GM18951 (cell line): ENCODE measurements around the gene PCGF2.

Experiments used
- POLR2A ChIP-seq: IDR thresholded peaks from 4 replicates; pipeline ENCODE4 v1.6.1; 2011; ENCODE audit warnings: mild to moderate bottlenecking; ENCODE audit not compliant: insufficient read length, insufficient read depth; ENCODE audit errors: extremely low read depth
- in situ Hi-C: fragments of 300-500 bp; cut with MboI; formaldehyde crosslinking; loops from one replicate; pipeline ENCODE4 v1.12.0; 2022; ENCODE audit warnings: low sequenced_read_pairs, mixed read lengths, inconsistent platforms; ENCODE audit not compliant: unreplicated experiment

The PCGF2 gene

GRCh38 chr17:38748892-38749222 is 721 bp upstream of the PCGF2 start:
- in situ Hi-C loops, result loop anchor here (10.0 kb wide), 1 partner anchor 74 kb away; the partner anchor contains the start of gene EPOP
- no peak for TF ChIP-seq POLR2A

DNA sequence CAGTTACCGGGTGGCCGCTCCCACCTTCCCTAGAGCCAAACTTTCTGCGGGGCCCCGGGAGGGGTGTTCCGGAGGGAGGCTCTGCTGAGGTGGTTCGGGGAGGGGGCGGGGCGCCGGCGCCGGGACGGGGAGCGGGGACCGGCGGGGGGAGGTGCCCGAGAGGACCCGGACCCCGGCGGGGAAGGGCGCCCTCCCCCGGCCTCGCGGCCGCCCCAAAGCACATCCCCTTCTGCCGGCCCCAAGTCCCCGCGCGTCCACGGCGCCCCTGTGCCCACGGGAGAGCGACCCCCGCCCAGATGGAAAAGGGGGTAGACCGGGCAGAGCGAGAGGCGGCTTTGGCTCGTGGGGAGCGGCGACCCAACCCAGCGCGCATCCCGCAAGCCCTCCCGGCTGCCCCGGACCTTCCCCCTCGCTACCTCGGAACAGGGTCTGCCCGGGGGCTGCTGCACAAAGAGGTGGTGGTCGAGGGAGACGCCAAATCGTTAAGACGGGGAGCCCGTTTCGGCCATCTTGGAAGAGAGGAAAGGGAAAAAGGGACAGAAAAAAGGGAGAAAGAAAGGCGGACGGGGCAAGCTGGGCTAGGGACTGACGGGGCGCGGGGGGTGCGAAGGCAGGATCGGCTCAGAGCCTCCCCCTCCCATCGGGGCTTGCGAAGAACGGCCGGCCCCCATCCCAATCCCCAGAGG is 530 bp downstream of the PCGF2 start:
- TF ChIP-seq POLR2A, result no peak
- in situ Hi-C loops, result loop anchor here (10.0 kb wide), 1 partner anchor 73 kb away; the partner anchor contains the start of gene EPOP

DNA sequence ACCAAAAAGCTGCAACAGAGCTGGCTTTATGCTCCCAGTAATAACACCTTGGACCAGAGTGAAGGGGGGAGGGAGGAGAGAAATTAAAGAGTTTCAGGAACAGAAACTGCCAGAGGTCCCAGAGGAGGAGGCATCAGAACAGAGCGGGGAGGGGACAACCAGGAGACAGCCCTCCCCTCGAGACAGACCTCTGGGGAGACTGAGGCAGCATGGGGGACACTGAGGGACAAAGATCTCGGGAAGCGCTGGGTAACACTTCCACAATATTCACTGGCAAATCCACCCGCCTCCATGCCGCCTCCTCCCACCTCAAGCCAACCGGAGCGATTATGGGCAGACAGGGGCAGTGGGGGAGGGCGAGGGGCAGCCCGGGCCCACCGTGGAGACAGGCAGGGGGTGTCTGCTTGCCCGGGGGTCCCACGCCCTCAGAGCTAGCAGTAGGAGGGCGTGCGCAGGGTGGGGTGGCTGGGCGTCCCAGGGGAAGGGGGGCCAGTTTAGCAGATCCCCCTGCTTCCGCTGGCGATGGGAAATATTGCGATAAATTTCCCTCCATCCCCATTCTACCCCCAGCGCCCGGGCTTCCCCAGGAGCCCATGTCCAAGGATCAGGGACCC is 1.2 kb downstream of the PCGF2 start:
- in situ Hi-C loops, result loop anchor here (10.0 kb wide), 1 partner anchor 72 kb away; the partner anchor contains the start of gene EPOP

DNA sequence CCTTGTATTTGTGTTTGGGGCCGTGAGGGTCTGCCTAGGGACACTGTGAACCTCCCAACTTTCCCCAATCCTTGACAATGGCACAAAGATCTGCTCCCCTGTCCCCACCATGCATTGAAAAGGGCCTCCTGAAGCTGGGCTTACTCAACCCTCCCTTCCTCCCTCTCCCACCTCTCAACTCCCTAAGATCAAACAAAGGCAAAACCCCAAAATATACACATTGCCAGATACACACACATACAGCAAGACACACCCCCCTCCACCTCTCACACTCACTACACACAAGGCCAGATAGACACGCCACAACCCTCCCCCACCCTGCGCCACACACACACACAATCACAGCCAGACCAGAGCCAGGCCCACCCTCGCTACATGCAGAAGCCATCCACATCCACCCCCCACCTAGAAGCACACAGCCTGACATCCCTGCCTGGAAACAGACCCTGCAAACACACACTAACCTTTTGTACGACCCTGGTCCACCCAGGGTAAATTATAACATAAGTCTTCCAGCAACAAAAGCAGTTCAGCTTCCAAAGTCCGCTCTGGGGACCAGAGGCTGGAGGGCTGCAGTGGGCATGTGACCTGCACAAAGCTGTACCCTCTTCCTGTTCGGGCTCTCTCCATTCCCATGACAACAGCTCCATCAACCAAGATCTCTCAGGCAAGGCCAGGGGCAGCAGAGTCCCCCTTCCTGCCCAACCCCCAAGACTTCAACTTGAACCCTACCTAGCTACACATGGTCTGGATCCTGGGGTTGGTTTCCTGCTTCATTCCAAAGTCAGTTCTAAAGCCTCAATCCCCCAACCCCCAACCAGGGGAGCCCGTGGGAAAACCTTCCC is 1.9 kb downstream of the PCGF2 start:
- in situ Hi-C loops, result loop anchor here (10.0 kb wide), 1 partner anchor 71 kb away; the partner anchor contains the start of gene EPOP
- TF ChIP-seq POLR2A, result no peak

More for the DNA sequence above, 1.2 kb downstream of the PCGF2 start:
- TF ChIP-seq POLR2A, result no peak

DNA sequence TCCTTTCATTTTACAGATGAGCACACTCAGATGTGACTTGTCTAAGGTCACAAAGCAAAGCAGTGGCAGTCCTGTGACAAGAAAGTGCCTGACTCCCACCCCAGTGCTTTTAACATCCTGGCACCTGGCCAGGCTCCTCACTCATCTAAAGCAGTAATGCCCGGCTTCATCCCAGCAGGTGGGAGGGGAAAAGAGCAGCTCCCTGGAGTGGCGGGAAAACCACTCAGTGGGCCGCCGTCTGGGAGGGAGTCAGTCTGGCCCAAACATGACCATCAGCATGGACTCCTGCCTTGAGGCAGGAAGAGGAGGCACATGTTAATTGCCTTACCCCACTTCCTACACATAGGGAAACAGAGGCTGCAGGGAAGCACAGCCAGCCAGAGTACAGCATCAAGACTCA is 2.6 kb downstream of the PCGF2 start:
- no peak for TF ChIP-seq POLR2A
- in situ Hi-C loops, result loop anchor here (10.0 kb wide), 1 partner anchor 71 kb away; the partner anchor contains the start of gene EPOP

DNA sequence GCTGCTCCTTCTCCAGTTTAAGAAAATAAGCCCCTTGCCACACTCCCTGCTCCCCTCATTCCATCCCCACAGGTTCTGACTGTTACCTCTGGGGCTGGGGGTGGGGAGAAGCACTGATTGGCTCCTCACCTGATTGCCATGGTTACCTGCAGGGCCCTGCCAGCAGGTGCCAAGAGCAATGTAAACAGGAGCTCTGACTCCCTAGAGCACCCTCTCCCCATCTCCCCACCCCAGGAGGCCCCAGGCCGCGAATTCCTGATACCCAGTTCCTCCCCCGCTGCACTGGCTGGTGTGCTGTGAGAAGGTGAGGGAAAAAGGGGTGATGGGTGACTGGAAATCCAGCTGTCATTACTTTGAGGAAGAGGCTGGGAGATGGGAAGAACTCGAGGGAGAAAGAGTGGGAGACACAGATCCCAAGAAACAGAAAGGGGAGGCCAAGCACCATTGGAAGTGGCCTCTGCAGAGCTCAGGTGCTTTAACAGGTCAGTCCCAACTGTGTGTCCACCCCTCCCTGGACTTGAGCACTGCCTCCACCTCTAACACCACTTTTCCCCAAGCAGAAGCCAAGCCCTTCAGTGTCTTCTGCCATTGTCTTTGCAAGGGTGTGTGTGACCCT is 4.5 kb downstream of the PCGF2 start:
- in situ Hi-C loops, result loop anchor here (10.0 kb wide), 1 partner anchor 69 kb away; the partner anchor contains the start of gene EPOP

DNA sequence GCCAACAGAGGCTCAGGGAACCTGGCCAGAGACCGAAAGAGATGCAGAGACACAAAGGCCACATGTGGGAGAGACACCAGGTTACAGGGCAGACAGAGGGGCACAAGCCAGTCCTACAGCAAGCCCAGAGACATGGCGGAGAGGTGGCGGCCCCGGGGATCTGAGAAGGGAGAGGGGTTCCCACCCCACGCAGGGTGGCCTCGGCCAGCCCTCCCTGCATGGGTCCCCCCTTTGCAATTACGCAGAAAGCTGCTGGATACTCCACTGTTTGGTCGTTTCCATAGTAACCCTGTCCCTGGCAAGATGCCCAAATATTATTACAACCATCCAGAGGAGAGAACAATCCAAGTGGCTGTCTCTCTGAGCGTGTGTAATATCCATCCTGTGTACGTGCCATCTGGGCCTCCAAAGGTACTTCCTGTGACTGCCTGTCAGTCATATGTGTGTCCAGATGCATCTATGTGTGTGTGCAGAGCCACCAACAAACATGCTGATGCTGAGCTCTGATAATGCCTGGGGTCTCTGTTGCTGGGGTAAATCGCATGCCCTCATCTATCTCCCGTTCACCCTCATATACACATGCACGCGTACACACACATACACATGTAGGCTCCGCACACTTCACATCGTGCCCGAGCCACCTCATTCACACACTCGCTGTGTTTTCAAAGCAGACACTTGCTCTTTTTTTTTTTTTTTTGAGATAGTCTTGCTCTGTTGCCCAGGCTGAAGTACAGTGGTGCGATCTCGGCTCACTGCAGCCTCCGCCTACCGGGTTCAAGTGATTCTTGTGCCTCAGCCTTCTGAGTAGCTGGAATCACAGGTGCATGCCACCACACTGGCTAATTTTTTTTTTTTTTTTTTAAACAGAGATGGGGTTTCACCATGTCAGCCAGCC is 5.5 kb downstream of the PCGF2 start:
- TF ChIP-seq POLR2A, result no peak
- in situ Hi-C loops, result loop anchor here (10.0 kb wide), 1 partner anchor 68 kb away; the partner anchor contains the start of gene EPOP

More for the DNA sequence above, 4.5 kb downstream of the PCGF2 start:
- TF ChIP-seq POLR2A, result no peak

GRCh38 chr17:38741921-38742410 is 6.2 kb downstream of the PCGF2 start:
- in situ Hi-C loops, result loop anchor here (10.0 kb wide), 1 partner anchor 67 kb away; the partner anchor contains the start of gene EPOP
- TF ChIP-seq POLR2A, result no peak

DNA sequence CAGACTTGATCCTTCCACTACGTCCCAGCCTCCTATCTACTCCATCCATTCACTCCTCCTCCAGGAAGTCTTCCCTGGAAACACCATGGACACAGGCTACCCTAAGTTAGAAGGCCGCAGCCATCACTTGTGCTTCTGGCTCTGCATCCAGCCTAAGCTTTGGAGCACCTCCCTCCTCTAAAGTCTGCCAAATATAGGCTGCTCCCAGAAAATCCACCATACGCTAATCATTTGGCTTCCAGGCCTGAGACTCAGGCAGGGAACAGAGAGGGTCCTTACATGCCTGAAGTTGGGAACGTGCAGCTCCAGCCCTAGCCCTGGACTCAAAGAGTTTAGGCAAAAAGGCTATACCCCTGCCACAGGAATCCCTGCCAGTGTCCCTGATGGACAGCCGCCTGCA is 6.7 kb downstream of the PCGF2 start:
- TF ChIP-seq POLR2A, result no peak
- in situ Hi-C loops, result loop anchor here (10.0 kb wide), 1 partner anchor 67 kb away; the partner anchor contains the start of gene EPOP

GRCh38 chr17:38740806-38741205 is 7.3 kb downstream of the PCGF2 start:
- in situ Hi-C loops, result loop anchor here (10.0 kb wide), 1 partner anchor 66 kb away; the partner anchor contains the start of gene EPOP
- TF ChIP-seq POLR2A, result no peak

- no peak for TF ChIP-seq POLR2A
- in situ Hi-C loops, result loop anchor here (10.0 kb wide), 1 partner anchor 65 kb away; the partner anchor contains the start of gene EPOP
Observed at GRCh38 chr17:38740044-38740443, 8.1 kb downstream of the PCGF2 start.
